Activated CD4-positive, alpha-beta T cell treated with anti-CD3 and anti-CD28 coated beads for 1 hour (primary cell): ENCODE measurements around the gene DCTN5.

Source experiments
- DNase-seq: peaks from one replicate; pipeline ENCODE4 v3.0.0-alpha.2; 2020

DCTN5 gene

DNA sequence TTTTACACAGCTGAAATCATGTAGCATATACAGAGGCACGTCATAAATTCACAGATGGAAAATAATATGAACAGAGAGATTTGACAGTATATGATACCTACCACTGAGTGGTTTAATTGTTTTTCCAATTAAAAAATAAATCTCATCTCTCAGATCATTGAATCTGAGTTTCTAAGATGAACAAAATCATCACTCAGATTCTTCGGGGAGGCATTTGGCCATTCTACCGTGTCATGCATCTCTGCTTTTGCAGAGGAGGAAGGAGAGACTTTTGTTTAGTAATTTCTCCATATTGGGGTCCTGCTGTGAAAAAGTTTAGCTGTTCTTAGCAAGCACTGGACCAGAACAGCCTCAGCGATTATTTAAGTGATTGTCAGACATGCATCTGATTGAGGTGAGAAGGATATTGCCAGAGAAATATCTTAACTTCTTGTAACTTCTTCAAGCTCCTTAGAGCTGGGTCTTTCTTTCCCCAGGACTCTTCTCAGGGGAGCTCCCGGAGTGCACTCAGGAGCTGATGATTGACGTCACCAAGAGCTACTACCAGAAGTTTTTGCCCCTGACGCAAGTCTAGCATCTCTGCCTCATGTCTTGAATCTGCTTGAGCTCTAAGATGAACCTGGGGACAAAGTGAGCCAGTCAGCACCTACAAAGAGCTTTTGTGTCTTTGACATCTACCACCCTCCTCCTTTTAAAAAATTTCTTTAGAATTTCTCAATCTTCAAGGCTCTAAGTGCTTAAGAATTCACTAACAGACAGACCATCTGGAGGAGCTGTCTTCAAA, 25.5 kb downstream of the DCTN5 start:
- no peak for DNase-seq

- DNase-seq = no peak
These were observed 26.0 kb downstream of the DCTN5 start for GRCh38 chr16:23667355-23667659.

GRCh38 chr16:23668225-23668624, 27.0 kb downstream of the DCTN5 start:
- DNase-seq = no peak

- no peak for DNase-seq
These were observed 27.6 kb downstream of the DCTN5 start for GRCh38 chr16:23668873-23669272.

GRCh38 chr16:23670137-23670776, 29.0 kb downstream of the DCTN5 start:
- no peak for DNase-seq

DNA sequence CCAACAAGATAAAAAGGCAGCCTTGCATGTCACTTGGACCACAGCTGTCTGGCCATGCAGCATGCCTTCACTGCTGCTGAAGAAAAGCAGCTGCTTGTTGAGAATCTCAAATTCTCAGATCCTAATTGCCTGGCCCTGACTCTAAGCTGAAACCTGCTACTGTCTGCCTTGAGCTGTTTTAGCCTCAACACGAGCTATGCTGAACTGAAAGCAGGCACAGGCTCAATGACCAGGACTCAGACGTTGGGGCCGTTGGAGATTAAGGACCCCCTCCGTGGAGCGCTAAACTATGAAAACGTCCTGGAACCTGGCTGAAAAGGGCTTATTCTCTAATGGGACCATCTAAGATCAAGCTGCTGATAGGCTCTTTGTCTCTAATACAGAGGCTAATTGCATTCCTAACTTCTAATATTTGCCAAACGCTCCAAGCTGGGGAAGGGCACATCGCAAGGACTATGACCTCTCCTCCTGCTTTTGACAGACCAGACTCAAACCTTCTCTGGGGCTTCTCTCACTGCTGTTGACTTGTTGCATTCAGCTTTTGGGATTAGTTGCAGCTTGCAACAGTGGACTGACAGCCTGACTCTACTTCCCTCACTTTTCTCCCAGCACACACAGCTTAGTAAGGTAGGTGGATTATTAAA, 32.8 kb downstream of the DCTN5 start:
- no peak for DNase-seq

DNA sequence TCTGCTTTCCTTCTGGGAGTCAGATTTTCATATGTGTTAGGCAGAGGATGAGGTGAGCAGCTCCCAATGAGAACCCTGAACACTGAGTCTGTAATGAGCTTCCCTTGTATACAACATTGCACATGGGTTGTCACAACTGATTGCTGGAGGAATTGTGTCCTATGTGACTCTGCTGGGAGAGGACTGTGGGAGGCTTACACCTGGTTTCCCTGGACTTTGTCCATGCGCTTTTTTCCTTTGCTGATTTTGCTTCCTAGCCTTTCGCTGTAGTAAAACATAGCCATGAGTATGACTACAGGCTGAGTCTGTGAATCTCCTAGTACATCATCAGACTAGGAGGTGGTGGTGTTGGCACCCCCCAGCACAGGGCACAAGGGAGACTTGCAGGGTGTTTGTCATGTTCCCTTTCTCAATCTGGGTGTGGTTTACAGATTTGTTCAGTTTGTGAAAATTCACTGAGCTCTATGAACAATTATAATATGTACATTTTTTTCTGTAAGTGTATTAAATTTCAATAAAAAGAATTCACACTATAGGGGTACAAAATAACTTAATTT, 35.7 kb downstream of the DCTN5 start:
- no peak for DNase-seq

GRCh38 chr16:23678430-23679273, 37.4 kb downstream of the DCTN5 start, which contains the start of gene PLK1:
Gene PLK1 (plus strand): TSS chr16:23678889. CDS start chr16:23678933, 44 bp downstream.
- peak; percentile 52 for DNase-seq

GRCh38 chr16:23679274-23679985, 38.2 kb downstream of the DCTN5 start:
- DNase-seq = no peak

DNA sequence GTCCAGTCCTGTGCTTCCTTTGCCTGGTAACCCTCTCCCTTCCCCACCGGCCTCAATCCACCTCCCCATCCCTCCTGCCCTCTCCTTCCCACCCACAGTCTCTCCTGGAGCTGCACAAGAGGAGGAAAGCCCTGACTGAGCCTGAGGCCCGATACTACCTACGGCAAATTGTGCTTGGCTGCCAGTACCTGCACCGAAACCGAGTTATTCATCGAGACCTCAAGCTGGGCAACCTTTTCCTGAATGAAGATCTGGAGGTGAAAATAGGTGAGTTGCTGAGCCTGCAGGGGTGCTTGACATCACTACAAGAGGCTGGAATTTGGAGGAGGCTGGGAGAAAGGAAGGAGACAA, 38.7 kb downstream of the DCTN5 start:
- DNase-seq = no peak

- no peak for DNase-seq
These were observed 40.9 kb downstream of the DCTN5 start for GRCh38 chr16:23682181-23682580.

DNA sequence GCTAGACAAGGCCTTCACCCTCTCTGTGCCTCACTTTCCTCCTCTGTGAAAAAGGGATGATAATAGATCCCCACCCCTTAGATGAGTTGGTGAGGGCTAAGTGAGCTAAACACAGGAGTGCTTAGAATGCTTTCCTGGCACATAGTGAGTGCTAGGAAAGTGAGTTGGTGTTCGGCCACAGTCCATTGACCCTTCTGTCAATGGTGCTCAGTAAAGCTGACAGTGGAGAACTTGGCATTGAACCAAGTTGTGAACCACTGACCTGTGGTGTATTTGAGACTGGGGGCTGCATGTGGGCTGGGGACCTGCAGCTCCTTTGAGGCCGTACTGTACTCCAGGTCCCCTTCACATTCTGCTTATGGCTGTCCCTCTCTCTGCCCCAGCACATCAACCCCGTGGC, 42.2 kb downstream of the DCTN5 start:
- DNase-seq = no peak

DNA sequence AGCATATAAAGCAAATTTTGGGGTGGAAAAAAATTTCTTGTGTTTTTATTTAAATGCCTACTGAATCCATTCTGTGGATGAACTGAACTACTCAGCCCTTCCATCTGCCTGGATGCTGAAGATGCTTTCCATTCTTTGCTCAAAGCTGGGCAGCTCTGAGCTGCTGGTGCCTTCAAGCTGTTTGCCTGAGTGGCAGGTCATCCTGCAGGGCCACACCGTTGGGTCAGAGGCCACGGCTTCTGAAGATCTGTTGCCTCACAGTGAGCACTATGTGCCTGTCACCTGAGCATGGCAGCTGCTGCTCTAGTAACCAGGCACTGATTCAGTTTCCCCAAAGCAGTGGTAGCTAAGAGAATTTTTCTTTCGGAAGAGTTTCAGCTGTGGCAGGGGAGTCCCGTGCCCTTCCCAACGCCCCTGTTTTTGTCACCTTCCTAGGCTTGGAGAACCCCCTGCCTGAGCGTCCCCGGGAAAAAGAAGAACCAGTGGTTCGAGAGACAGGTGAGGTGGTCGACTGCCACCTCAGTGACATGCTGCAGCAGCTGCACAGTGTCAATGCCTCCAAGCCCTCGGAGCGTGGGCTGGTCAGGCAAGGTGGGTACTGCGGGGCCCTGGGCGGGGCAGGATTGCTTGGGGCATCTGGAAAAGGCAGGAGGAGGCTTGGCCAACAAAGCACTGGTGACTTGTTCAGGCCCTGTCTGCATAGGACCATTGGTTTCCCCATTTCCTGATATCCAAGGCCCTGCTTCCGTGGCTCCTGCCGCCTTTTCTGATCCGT, 46.0 kb downstream of the DCTN5 start:
- no peak for DNase-seq

DNA sequence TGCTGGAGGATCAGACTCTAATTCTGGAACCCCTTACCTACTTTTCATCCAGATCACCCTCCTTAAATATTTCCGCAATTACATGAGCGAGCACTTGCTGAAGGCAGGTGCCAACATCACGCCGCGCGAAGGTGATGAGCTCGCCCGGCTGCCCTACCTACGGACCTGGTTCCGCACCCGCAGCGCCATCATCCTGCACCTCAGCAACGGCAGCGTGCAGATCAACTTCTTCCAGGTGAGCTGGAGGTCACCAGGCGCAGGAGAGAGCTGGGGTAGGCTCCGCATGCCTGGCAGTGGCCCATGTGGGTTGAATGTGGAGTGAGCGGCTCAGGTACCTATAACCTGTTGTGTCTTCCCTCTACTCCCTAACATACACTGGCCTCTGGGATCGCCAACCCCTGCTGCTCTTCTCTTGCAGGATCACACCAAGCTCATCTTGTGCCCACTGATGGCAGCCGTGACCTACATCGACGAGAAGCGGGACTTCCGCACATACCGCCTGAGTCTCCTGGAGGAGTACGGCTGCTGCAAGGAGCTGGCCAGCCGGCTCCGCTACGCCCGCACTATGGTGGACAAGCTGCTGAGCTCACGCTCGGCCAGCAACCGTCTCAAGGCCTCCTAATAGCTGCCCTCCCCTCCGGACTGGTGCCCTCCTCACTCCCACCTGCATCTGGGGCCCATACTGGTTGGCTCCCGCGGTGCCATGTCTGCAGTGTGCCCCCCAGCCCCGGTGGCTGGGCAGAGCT, 48.3 kb downstream of the DCTN5 start:
- DNase-seq = no peak

GRCh38 chr16:23690771-23691482, 49.7 kb downstream of the DCTN5 start:
- DNase-seq = no peak

GRCh38 chr16:23691483-23692189, 50.4 kb downstream of the DCTN5 start:
- DNase-seq = no peak

GRCh38 chr16:23692190-23692837, 51.0 kb downstream of the DCTN5 start:
- DNase-seq = no peak

- no peak for DNase-seq
These were observed 53.0 kb downstream of the DCTN5 start for GRCh38 chr16:23694265-23694643.
